Heart right ventricle (tissue), 16 donors: ENCODE measurements around the gene ANKH. TPM values are rescaled to one million over a fixed set of nuclear protein-coding genes. Genes with fewer than 3 reads are reported as not detected.
"Not testable (repeated sequence)": the region's sequence is repeated elsewhere in the genome, so short reads cannot be mapped to it uniquely, and the experiment has no call there.

ENCODE experiments used
- ATAC-seq, 8 donors: fragments of 200-7000 bp; cut with Tn5 transposase; one replicate each; pipeline ENCODE4 v1.9.1; 2020; ENCODE audit warnings: mild to moderate bottlenecking in 8 of 8, moderate library complexity in 8 of 8, moderate number of reproducible peaks in 1 of 8
- DNase-seq, 2 donors: peaks; one replicate each; pipeline ENCODE4 v3.0.0-alpha.2; 2020
- H3K27ac ChIP-seq, 10 donors: fragments of 200-600 bp; sonication (generic) in 2 of 10; one replicate each; pipeline versions ENCODE4 v1.5.0 to v1.8.0; 2020 to 2022; ENCODE audit warnings: mild to moderate bottlenecking in 3 of 10
- H3K27me3 ChIP-seq, 7 donors: fragments of 200-600 bp; one replicate each; pipeline ENCODE4 v1.8.0; 2021 to 2022; ENCODE audit warnings: mild to moderate bottlenecking in 2 of 7
- H3K36me3 ChIP-seq, 9 donors: fragments of 200-600 bp; sonication (generic) in 1 of 9; one replicate each; pipeline versions ENCODE4 v1.5.0 to v1.8.0; 2020 to 2022; ENCODE audit warnings: mild to moderate bottlenecking in 2 of 9
- H3K4me1 ChIP-seq, 9 donors: fragments of 200-600 bp; sonication (generic) in 1 of 9; one replicate each; pipeline versions ENCODE4 v1.5.0 to v1.8.0; 2020 to 2022; ENCODE audit warnings: mild to moderate bottlenecking in 4 of 9
- H3K4me3 ChIP-seq, 10 donors: fragments of 200-600 bp; sonication (generic) in 2 of 10; one replicate each; pipeline versions ENCODE4 v1.5.0 to v1.8.0; 2020 to 2022; ENCODE audit warnings: mild to moderate bottlenecking in 7 of 10, moderate library complexity in 2 of 10
- H3K9me3 ChIP-seq, 11 donors: fragments of 200-600 bp in 10 of 11; sonication (generic) in 2 of 11; one replicate each; pipeline versions ENCODE4 v1.5.0 to v1.8.0; 2013 to 2022; ENCODE audit warnings: mild to moderate bottlenecking in 2 of 11, control low read depth in 1 of 11, moderate library complexity in 1 of 11
- WGBS, 2 donors: extraction: QIAGEN DNeasy Blood & Tissue Kit; methylation state at CpG; one replicate each; pipeline ENCODE4 v1.1.7; 2013; ENCODE audit warnings: inconsistent platforms in 1 of 2; 5-methylcytosine and 5-hydroxymethylcytosine counted together
- intact Hi-C, 10 donors: fragments of 100-400 bp; cut with DNase I; formaldehyde crosslinking; loops; one replicate each; pipeline versions ENCODE4 v1.11.1 to v1.14.2; 2022
- polyA plus RNA-seq, 2 donors: library from polyadenylated mRNA; stranded (reverse); fragments of 200-250 nt; gene quantifications; one replicate each; pipeline ENCODE4 v1.2.3, GENCODE V29; 2013
- total RNA-seq, 10 donors: library from RNA; stranded (reverse); fragmentation: NEBNext Ultra II Directional in 3 of 10; extraction: Animal tissue kit (Norgen Biotek cat#: 25700) in 3 of 10; gene quantifications; one replicate each; pipeline versions ENCODE4 v1.2.1 to v1.2.4, GENCODE V29; 2021 to 2023
- TF ChIP-seq, protein P1 (sequence below), 9 donors: fragments of 200-600 bp; sonication (generic) in 2 of 9; IDR thresholded peaks; one replicate each; pipeline versions ENCODE4 v1.5.0 to v1.8.0; 2021 to 2022; ENCODE audit warnings: antibody characterized with exemption in 9 of 9, mild to moderate bottlenecking in 5 of 9, moderate library complexity in 1 of 9
- donor health status: Arrhythmogenic right ventricular cardiomyopathy.
- donor health status: ischemic (EF 13 %, LVEDD 7.1; RV severe dilation, severe dysfunction).
- donor health status: healthy with polysubstance abuse.
- donor health status: DM: no; HTN: yes; CAD: no.
- donor health status: DM: no; HTN: no; CAD: no.
- donor health status: ischemic (EF 25% LVEDD 6.9; RV normal size, moderate dysfunction).
- donor health status: ischemic (EF 25% LVEDD 5.7; RV mildly dilated, moderate dysfunction).
- donor health status: healthy.
- donor health status: DM: yes; HTN: yes; CAD: no.
- donor health status: Ischemic cardiomyopathy.
- donor health status: ischemic (EF 35%, LVEDD 5.7; RV mildly dilated, moderate dysfunction).
- donor health status: nonischemic (EF 11% LVEDD 7.7; RV severe dilation, severe dysfunction).
- donor health status: DM: yes; HTN: yes; CAD: no.
- donor health status: PGD.
- donor health status: ischemic (EF 29% LVEDD 5.4; RV normal size, mild dysfunction).
- donor health status: nonischemic (EF 23%, LVEDD 6.1; RV moderate dilation, normal function).

ANKH gene
- total and polyA plus RNA-seq, 12 donors = 51.0 to 256 (median 192) TPM

DNA sequence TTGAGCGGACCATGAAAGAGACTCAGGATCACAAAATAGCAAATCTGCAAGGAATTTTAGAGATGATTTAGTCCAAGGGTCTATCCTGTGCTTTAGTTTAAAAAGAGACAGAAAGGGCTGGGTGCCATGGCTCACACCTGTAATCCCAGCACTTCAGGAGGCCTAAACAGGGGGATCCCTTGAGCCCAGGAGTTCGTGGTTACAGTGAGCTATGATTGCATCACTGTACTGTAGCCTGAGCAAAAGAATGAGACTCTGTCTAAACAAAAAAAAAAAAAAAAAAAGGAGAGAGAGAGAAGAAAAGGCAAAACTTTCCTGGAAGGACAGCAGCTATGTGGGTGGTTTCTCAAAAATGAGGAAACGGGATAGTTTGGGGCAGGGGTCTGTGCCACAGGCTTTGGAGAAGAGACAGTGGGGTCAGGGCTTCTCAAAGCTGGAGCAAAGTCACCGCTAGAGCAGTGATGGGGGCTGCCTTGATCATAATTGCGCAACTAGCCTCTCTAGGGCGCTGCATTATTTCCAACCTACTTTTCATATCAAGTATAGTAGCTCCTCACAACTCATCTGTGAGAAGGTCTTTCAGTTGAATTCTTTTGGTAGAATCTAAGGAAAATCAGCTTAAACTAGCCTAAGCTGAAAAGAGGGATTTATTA, 8.5 kb upstream of the ANKH start:
- intact Hi-C loops = loop anchor here in 4 of 10 donors (5.0 to 10.0 kb wide), 6 partner anchors 55 to 153 kb away; no protein-coding TSS in a partner anchor
- Histone ChIP-seq H3K36me3 (no peaks in the 10 kb centered on the region), H3K4me3 (no peak overlapping the region), H3K9me3 (no peaks in the 10 kb centered on the region), H3K4me1 (peaks cover 0 to 55% (median 29%) of the 10 kb centered on the region in 9 donors), H3K27me3 (no peaks in the 10 kb centered on the region), H3K27ac (no peak overlapping the region)
- 76 to 85% methylated on average over 6 of the region's 6 CpGs for WGBS, 2 donors
- no peak for DNase-seq
- TF ChIP-seq, protein P1, sequence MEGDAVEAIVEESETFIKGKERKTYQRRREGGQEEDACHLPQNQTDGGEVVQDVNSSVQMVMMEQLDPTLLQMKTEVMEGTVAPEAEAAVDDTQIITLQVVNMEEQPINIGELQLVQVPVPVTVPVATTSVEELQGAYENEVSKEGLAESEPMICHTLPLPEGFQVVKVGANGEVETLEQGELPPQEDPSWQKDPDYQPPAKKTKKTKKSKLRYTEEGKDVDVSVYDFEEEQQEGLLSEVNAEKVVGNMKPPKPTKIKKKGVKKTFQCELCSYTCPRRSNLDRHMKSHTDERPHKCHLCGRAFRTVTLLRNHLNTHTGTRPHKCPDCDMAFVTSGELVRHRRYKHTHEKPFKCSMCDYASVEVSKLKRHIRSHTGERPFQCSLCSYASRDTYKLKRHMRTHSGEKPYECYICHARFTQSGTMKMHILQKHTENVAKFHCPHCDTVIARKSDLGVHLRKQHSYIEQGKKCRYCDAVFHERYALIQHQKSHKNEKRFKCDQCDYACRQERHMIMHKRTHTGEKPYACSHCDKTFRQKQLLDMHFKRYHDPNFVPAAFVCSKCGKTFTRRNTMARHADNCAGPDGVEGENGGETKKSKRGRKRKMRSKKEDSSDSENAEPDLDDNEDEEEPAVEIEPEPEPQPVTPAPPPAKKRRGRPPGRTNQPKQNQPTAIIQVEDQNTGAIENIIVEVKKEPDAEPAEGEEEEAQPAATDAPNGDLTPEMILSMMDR (IDR thresholded peaks at IDR 0.05) = no peak
- no peak for ATAC-seq

DNA sequence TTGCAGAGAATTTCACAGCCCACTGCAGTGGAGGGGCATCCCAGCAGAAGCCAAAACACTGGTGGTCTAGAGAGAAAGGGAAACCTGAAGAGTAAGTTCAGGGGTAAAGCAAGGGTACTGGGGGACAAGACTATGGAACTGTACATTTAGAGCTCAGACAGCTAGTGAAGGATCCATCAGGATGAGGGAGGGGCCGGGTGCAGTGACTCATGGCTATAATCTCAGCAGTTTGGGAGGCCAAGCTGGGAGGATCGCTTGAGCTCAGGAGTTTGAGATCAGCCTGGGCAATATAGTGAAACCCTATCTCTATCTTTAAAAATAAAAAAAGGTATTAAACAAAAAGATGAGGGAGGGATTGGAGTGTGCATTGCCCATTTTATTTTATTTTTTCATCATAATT, 7.8 kb upstream of the ANKH start:
- H3K27me3 ChIP-seq = no peaks in the 10 kb centered on the region
- H3K27ac ChIP-seq = no peak overlapping the region
- TF ChIP-seq, protein P1 (IDR thresholded peaks at IDR 0.05) = no peak
- ATAC-seq = no peak
- intact Hi-C loops = loop anchor here in 4 of 10 donors (5.0 to 10.0 kb wide), 5 partner anchors 55 to 152 kb away; no protein-coding TSS in a partner anchor
- peaks cover 0 to 51% (median 29%) of the 10 kb centered on the region in 9 donors for H3K4me1 ChIP-seq
- H3K9me3 ChIP-seq = no peaks in the 10 kb centered on the region
- DNase-seq = no peak
- no peaks in the 10 kb centered on the region for H3K36me3 ChIP-seq
- H3K4me3 ChIP-seq = no peak overlapping the region
- WGBS, 2 donors = 79 to 88% methylated on average over 2 of the region's 2 CpGs

DNA sequence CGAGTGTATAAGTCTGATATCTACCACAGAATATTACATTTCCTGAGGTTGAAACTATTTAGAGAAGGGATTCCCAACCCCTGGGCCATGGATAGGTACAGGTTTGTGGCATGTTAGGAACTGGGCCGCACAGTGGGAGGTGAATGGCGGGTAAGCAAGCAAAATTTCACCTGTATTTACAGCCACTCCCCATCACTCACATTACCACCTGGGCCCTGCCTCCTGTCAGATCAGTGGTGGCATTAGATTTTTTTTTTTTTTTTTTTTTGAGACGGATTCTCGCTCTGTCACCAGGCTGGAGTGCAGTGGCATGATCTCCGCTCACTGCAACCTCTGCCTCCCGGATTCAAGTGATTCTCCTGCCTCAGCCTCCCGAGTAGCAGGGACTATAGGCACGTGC, 6.6 kb upstream of the ANKH start:
- not testable (repeated sequence) for H3K36me3 ChIP-seq, H3K9me3 ChIP-seq, DNase-seq, ATAC-seq, H3K27me3 ChIP-seq, H3K27ac ChIP-seq, H3K4me3 ChIP-seq
- H3K4me1 ChIP-seq = peaks cover 0 to 43% (median 17%) of the 10 kb centered on the region in 9 donors
- intact Hi-C loops = loop anchor here in 4 of 10 donors (5.0 to 10.0 kb wide), 5 partner anchors 57 to 151 kb away; no protein-coding TSS in a partner anchor
- 94 to 95% methylated on average over 9 of the region's 9 CpGs for WGBS, 2 donors

DNA sequence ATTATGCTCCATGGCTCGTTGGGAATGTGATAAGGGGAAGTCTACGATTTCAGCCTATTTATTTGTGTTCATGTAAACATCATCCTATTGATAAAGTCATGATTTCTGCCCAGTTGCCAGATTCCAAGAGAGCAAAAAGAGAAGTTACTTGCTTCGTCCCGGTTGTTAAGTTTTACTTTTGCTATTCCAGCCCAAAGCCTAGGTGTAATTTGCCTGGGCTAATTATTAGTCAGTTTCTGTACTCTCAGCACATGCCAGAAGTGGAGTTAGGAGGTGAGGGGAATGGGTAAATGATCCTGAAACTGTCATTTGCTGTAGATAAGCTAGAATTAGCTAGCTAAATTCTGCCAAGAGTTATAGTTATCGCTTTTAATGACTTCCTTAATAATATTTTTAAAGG, 4.5 kb upstream of the ANKH start:
- Histone ChIP-seq H3K36me3 (no peaks in the 10 kb centered on the region), H3K4me1 (peaks cover 0 to 34% (median 5%) of the 10 kb centered on the region in 9 donors), H3K9me3 (no peaks in the 10 kb centered on the region), H3K27me3 (no peaks in the 10 kb centered on the region), H3K4me3 (no peak overlapping the region), H3K27ac (no peak overlapping the region)
- no peak for DNase-seq
- 57 to 58% methylated on average over 5 of the region's 5 CpGs for WGBS, 2 donors
- TF ChIP-seq, protein P1 (IDR thresholded peaks at IDR 0.05) = no peak
- intact Hi-C loops = loop anchor here in 4 of 10 donors (5.0 to 10.0 kb wide), 5 partner anchors 59 to 149 kb away; no protein-coding TSS in a partner anchor
- no peak for ATAC-seq

DNA sequence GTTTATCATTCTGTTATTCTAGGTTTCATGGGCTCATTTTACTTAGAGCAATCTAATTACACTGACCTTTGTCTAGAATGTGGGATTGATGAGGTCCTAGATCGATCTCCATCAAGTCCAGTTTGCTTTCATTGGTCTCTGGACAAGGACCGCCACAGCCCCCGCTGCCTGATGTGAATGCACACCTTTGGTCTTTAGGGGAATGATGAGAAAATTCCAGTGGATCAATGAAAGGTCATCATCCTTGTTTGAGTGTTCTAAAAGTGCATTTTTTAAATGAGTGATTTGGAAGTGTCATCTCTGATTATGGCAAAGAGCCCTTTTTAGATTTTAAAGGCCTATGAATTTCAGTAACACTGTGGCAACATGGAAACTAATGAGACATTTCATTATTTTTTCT, 2.2 kb upstream of the ANKH start:
- peaks cover 0 to 43% (median 20%) of the 10 kb centered on the region in 9 donors for H3K4me1 ChIP-seq
- H3K27me3 ChIP-seq = no peaks in the 10 kb centered on the region
- peak overlapping the region in 3 of 10 donors; percentile 99 to 100 (median 100) for H3K27ac ChIP-seq
- no peak for ATAC-seq
- H3K4me3 ChIP-seq = no peak overlapping the region
- intact Hi-C loops = loop anchor here in 8 of 10 donors (2.0 to 10.0 kb wide), 9 partner anchors 61 to 146 kb away; no protein-coding TSS in a partner anchor
- no peaks in the 10 kb centered on the region for H3K36me3 ChIP-seq
- 97% methylated on average over 3 of the region's 3 CpGs for WGBS, 2 donors
- no peaks in the 10 kb centered on the region for H3K9me3 ChIP-seq
- DNase-seq = no peak
- TF ChIP-seq, protein P1 (IDR thresholded peaks at IDR 0.05) = no peak
